Left ventricle myocardium inferior (tissue), 1 donor: ENCODE measurements around the gene SETD7. TPM values are rescaled to one million over a fixed set of nuclear protein-coding genes. Genes with fewer than 3 reads are reported as not detected.

Experiments used
- DNase-seq: peaks from one replicate; pipeline ENCODE4 v3.0.0-alpha.2; 2020
- H3K27ac ChIP-seq: fragments of 200-600 bp; replicated peaks from 2 replicates; pipeline ENCODE4 v1.8.0; 2021
- H3K27me3 ChIP-seq: fragments of 200-600 bp; 2 replicates; pipeline ENCODE4 v1.8.0; 2021; ENCODE audit warnings: low read depth
- H3K36me3 ChIP-seq: fragments of 200-600 bp; 2 replicates; pipeline ENCODE4 v1.8.0; 2021
- H3K4me1 ChIP-seq: fragments of 200-600 bp; 2 replicates; pipeline ENCODE4 v1.8.0; 2021
- H3K4me3 ChIP-seq: fragments of 200-600 bp; 2 replicates; pipeline ENCODE4 v1.8.0; 2021; ENCODE audit warnings: mild to moderate bottlenecking, moderate library complexity
- H3K9me3 ChIP-seq: fragments of 200-600 bp; replicated peaks from 2 replicates; pipeline ENCODE4 v1.8.0; 2021
- intact Hi-C: fragments of 100-400 bp; cut with micrococcal nuclease; formaldehyde crosslinking; loops from one replicate; pipeline ENCODE4 v1.11.0; 2022
- total RNA-seq: library from RNA; stranded (reverse); fragmentation: NEBNext Ultra II Directional; extraction: Animal tissue kit (Norgen Biotek cat#: 25700); gene quantifications from one replicate; pipeline ENCODE4 v1.2.1, GENCODE V29; 2021
- TF ChIP-seq, protein P1 (sequence below): fragments of 200-600 bp; IDR thresholded peaks from 2 replicates; pipeline ENCODE4 v1.8.0; 2021; ENCODE audit warnings: antibody characterized with exemption, mild to moderate bottlenecking, borderline replicate concordance
- donor health status: DM: no; HTN: yes; CAD: no; lungs with severe emphysema.

Gene SETD7
- total RNA-seq, 1 donor from 2014 or later: 50.7 TPM

DNA sequence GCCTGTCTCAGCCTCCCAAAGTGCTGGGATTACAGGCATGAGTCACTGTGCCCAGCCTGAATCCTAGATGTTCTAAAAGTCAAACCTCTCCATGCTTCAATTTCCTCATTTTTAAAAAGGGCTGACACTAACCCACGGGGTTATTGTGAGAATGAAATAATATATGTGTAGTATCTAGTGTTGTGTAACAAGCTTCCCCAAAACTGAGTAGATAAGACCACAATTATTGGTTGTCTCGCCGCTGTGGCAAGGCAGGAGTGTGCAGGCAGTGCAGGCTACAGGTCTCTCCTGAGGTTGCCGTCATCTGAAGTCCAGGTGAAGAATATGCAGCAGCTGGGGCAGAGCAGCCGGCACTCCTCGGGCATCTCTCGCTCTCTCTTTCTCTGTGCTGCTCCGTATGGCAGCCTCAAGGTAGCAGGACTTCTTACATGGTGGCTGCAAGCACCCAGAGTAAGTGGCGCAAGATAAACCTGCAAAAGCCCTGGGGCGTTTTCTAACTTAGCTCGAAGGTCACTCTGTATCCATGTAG is 71.2 kb downstream of the SETD7 start:
- H3K4me3 ChIP-seq: no peak overlapping the region
- no peak for DNase-seq

DNA sequence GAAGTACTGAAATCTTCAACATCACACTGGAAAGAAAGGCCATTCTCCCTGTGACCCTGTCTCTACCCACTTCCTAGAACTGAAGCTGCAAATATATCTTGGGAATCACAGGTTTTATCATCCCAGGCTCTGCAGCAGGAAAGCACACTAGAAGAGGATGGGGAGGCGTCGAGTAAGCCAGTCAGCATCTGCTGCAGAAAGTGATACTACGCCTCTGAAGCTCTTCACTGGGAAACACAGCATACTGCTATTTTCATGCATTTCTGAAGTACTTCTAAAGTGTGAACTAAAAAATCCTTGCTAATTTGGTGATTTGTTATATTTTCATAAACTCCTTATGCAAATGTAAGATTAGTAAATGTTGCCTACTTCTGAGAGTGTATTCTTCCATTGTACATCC is 73.0 kb downstream of the SETD7 start:
- H3K36me3 ChIP-seq: no peaks in the 10 kb centered on the region
- TF ChIP-seq, protein P1, sequence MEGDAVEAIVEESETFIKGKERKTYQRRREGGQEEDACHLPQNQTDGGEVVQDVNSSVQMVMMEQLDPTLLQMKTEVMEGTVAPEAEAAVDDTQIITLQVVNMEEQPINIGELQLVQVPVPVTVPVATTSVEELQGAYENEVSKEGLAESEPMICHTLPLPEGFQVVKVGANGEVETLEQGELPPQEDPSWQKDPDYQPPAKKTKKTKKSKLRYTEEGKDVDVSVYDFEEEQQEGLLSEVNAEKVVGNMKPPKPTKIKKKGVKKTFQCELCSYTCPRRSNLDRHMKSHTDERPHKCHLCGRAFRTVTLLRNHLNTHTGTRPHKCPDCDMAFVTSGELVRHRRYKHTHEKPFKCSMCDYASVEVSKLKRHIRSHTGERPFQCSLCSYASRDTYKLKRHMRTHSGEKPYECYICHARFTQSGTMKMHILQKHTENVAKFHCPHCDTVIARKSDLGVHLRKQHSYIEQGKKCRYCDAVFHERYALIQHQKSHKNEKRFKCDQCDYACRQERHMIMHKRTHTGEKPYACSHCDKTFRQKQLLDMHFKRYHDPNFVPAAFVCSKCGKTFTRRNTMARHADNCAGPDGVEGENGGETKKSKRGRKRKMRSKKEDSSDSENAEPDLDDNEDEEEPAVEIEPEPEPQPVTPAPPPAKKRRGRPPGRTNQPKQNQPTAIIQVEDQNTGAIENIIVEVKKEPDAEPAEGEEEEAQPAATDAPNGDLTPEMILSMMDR: no peak
- intact Hi-C loops: no loop called here
- no peaks in the 10 kb centered on the region for H3K9me3 ChIP-seq
- H3K4me3 ChIP-seq: no peak overlapping the region
- H3K27me3 ChIP-seq: no peaks in the 10 kb centered on the region
- H3K27ac ChIP-seq: no peak overlapping the region
- no peak for DNase-seq
- H3K4me1 ChIP-seq: peaks cover 3% of the 10 kb centered on the region

More for the DNA sequence above, 71.2 kb downstream of the SETD7 start:
- H3K4me1 ChIP-seq: no peaks in the 10 kb centered on the region
- H3K9me3 ChIP-seq: no peaks in the 10 kb centered on the region
- H3K27ac ChIP-seq: no peak overlapping the region
- no peaks in the 10 kb centered on the region for H3K36me3 ChIP-seq
- intact Hi-C loops: no loop called here
- H3K27me3 ChIP-seq: no peaks in the 10 kb centered on the region
- TF ChIP-seq, protein P1: no peak

DNA sequence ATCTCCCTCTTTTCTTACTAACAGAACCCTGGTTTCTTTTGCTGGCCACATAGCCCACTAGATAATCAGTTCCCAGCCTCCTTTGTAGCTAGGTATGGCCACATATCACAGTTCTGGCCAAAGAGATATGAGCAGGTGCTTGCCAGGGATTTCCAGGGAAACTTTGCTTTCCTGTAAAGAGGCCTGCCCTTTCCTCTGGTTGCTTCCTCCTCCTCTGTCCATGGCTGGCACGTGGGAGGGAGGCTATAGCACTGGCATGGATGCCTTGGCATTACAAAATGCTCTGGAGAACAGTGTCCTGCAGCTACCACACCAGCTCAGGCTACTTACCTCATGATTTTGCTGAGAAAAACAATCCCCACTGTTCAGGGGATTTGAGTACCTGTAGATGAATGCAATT is 74.6 kb downstream of the SETD7 start:
- no peak overlapping the region for H3K4me3 ChIP-seq
- H3K27me3 ChIP-seq: no peaks in the 10 kb centered on the region
- no peak overlapping the region for H3K27ac ChIP-seq
- TF ChIP-seq, protein P1: no peak
- no peak for DNase-seq
- H3K36me3 ChIP-seq: no peaks in the 10 kb centered on the region
- no peaks in the 10 kb centered on the region for H3K9me3 ChIP-seq
- peaks cover 8% of the 10 kb centered on the region for H3K4me1 ChIP-seq
- intact Hi-C loops: no loop called here

DNA sequence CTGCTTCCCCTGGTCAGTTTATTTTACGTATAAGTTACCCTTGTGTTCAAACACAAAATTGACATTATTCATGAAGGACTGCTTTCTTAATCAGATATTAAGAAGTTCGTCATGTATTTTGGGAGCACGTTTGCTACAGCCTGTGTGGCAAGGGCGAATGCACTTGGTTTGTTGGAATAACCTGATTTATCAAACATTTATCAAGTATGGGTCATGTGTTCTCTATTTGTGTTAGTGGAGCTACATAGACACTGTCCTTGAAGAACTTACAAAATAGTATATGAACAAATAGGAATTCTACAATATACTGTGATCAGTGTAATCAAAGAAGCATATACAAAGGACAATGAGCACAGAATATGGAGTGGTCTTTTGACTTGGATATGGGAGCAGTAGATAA is 79.7 kb downstream of the SETD7 start:
- Histone ChIP-seq H3K9me3 (peaks cover 5% of the 10 kb centered on the region), H3K36me3 (peaks cover 28% of the 10 kb centered on the region), H3K27ac (no peak overlapping the region), H3K27me3 (no peaks in the 10 kb centered on the region), H3K4me3 (no peak overlapping the region), H3K4me1 (peaks cover 8% of the 10 kb centered on the region)
- DNase-seq: no peak
- intact Hi-C loops: no loop called here
- TF ChIP-seq, protein P1: no peak

DNA sequence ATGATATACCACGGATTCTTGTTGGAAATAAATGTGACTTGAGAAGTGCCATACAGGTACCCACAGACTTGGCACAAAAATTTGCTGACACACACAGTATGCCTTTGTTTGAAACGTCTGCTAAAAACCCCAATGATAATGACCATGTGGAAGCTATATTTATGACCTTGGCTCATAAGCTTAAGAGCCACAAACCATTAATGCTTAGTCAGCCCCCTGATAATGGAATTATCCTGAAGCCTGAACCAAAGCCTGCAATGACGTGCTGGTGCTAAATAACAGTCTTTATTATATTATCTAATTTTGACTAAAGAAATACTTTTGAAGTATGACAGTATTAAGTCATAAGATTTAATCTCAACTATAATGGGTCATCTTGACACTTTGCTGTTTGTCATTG is 83.2 kb downstream of the SETD7 start:
- H3K27me3 ChIP-seq: no peaks in the 10 kb centered on the region
- intact Hi-C loops: no loop called here
- no peak for DNase-seq

More for the DNA sequence above, 83.2 kb downstream of the SETD7 start:
- Histone ChIP-seq H3K9me3 (peaks cover 22% of the 10 kb centered on the region), H3K36me3 (peaks cover 31% of the 10 kb centered on the region), H3K4me3 (no peak overlapping the region), H3K4me1 (peaks cover 9% of the 10 kb centered on the region), H3K27ac (no peak overlapping the region)
- TF ChIP-seq, protein P1: no peak
